Trophoblast cell (in vitro differentiated cells and primary cell): ENCODE results near the gene MTA2. TPM values are rescaled to one million over a fixed set of nuclear protein-coding genes. Genes with fewer than 3 reads are reported as not detected.
"Not testable (repeated sequence)": the region's sequence is repeated elsewhere in the genome, so short reads cannot be mapped to it uniquely, and the experiment has no call there.

Experiments used
- DNase-seq, 2 donors: peaks; one replicate each; pipeline ENCODE4 v3.0.0-alpha.2; 2016
- H2AFZ ChIP-seq: 2 replicates; pipeline ENCODE4 v1.6.1; 2013; ENCODE audit warnings: low read length, moderate library complexity, mild to moderate bottlenecking; ENCODE audit not compliant: insufficient read depth, poor library complexity
- H2AK5ac ChIP-seq: 2 replicates; pipeline ENCODE4 v1.6.1; 2013; ENCODE audit warnings: mild to moderate bottlenecking, low read length
- H2BK120ac ChIP-seq: 2 replicates; pipeline ENCODE4 v1.6.1; 2013; ENCODE audit warnings: low read length, mild to moderate bottlenecking, moderate library complexity; ENCODE audit not compliant: insufficient read depth, poor library complexity
- H2BK12ac ChIP-seq: 2 replicates; pipeline ENCODE4 v1.6.1; 2013; ENCODE audit warnings: mild to moderate bottlenecking, low read length, moderate library complexity
- H2BK5ac ChIP-seq: 2 replicates; pipeline ENCODE4 v1.6.1; 2013; ENCODE audit warnings: low read length, low read depth, moderate library complexity, mild to moderate bottlenecking; ENCODE audit not compliant: poor library complexity
- H3K14ac ChIP-seq: 2 replicates; pipeline ENCODE4 v1.6.1; 2013; ENCODE audit warnings: mild to moderate bottlenecking, low read length
- H3K18ac ChIP-seq: 2 replicates; pipeline ENCODE4 v1.6.1; 2013; ENCODE audit warnings: mild to moderate bottlenecking, low read length
- H3K23ac ChIP-seq: 2 replicates; pipeline ENCODE4 v1.6.1; 2013; ENCODE audit warnings: low read length
- H3K27ac ChIP-seq: 2 replicates; pipeline ENCODE4 v1.5.1; 2013; ENCODE audit warnings: low read depth, mild to moderate bottlenecking, inconsistent platforms, low read length, moderate library complexity
- H3K27me3 ChIP-seq: 2 replicates; pipeline ENCODE4 v1.6.1; 2013; ENCODE audit warnings: inconsistent platforms, mild to moderate bottlenecking, low read length, moderate library complexity; ENCODE audit not compliant: insufficient read depth
- H3K36me3 ChIP-seq, 2 experiments: 1 replicate in 1 of 2; 2 replicates in 1 of 2; pipeline ENCODE4 v1.6.1; 2013; ENCODE audit warnings: low read length in 2 of 2, mild to moderate bottlenecking in 2 of 2, moderate library complexity in 1 of 2; ENCODE audit not compliant: insufficient read depth in 2 of 2, control insufficient read depth in 1 of 2
- H3K4ac ChIP-seq: 2 replicates; pipeline ENCODE4 v1.6.1; 2013; ENCODE audit warnings: low read depth, mild to moderate bottlenecking, low read length, moderate library complexity
- H3K4me1 ChIP-seq, 2 experiments: 1 replicate in 1 of 2; 2 replicates in 1 of 2; pipeline ENCODE4 v1.6.1; 2013; ENCODE audit warnings: low read length in 2 of 2, mild to moderate bottlenecking in 2 of 2, moderate library complexity in 1 of 2; ENCODE audit not compliant: insufficient read depth in 2 of 2, control insufficient read depth in 1 of 2
- H3K4me2 ChIP-seq: 2 replicates; pipeline ENCODE4 v1.6.1; 2013; ENCODE audit warnings: inconsistent platforms, mild to moderate bottlenecking, low read length, moderate library complexity
- H3K4me3 ChIP-seq: 2 replicates; pipeline ENCODE4 v1.5.1; 2013; ENCODE audit warnings: mild to moderate bottlenecking, low read depth, low read length, inconsistent platforms
- H3K79me1 ChIP-seq: one replicate; pipeline ENCODE4 v1.6.1; 2013; ENCODE audit warnings: low read length
- H3K79me2 ChIP-seq: 2 replicates; pipeline ENCODE4 v1.6.1; 2013; ENCODE audit warnings: low read length, mild to moderate bottlenecking; ENCODE audit not compliant: control insufficient read depth, insufficient read depth, poor library complexity
- H3K9ac ChIP-seq: 2 replicates; pipeline ENCODE4 v1.6.1; 2013; ENCODE audit warnings: mild to moderate bottlenecking, low read length
- H3K9me3 ChIP-seq: 2 replicates; pipeline ENCODE4 v1.6.1; 2013; ENCODE audit warnings: low read depth, mild to moderate bottlenecking, control low read depth, inconsistent platforms, low read length; ENCODE audit not compliant: insufficient read depth
- H4K12ac ChIP-seq: 2 replicates; pipeline ENCODE4 v1.6.1; 2013; ENCODE audit warnings: low read depth, mild to moderate bottlenecking, low read length, moderate library complexity
- H4K8ac ChIP-seq: 2 replicates; pipeline ENCODE4 v1.6.1; 2013; ENCODE audit warnings: low read depth, mild to moderate bottlenecking, low read length, moderate library complexity
- H4K91ac ChIP-seq: one replicate; pipeline ENCODE4 v1.6.1; 2013; ENCODE audit warnings: low read depth, mild to moderate bottlenecking, low read length, moderate library complexity
- WGBS: extraction: QIAGEN DNeasy Blood & Tissue Kit; methylation state at CpG from one replicate; pipeline ENCODE4 v1.1.7; 2013; ENCODE audit warnings: missing lambda C conversion rate; ENCODE audit not compliant: insufficient read length, insufficient coverage; ENCODE audit errors: extremely low coverage; 5-methylcytosine and 5-hydroxymethylcytosine counted together
- polyA plus RNA-seq: library from polyadenylated mRNA; stranded (reverse); fragments of 200-250 nt; gene quantifications from 2 replicates; pipeline ENCODE4 v1.2.3, GENCODE V29; 2013

The MTA2 gene
- 70.5 and 71.0 TPM in 2 replicates for polyA plus RNA-seq

- peak within 1 kb of the TSS; percentile 89 for H3K4me2 ChIP-seq
- H3K9me3 ChIP-seq, result no peaks in the 10 kb centered on the region
- H3K27me3 ChIP-seq, result no peaks in the 10 kb centered on the region
- H3K9ac ChIP-seq, result peak within 1 kb of the TSS; percentile 98
- H2BK12ac ChIP-seq, result no peak within 1 kb of the TSS
- peak within 1 kb of the TSS; percentile 51 for H2AFZ ChIP-seq
- peaks cover 11% of the 10 kb centered on the region for H3K79me2 ChIP-seq
- WGBS, result no CpG with 5 or more reads among the region's 83 CpGs
- peak within 1 kb of the TSS; percentile 97 for H3K4me3 ChIP-seq
- H3K4me1 ChIP-seq, result peaks cover 10 to 13% of the 10 kb centered on the region in 2 experiments
- peak within 1 kb of the TSS; percentile 97 for H3K4ac ChIP-seq
- peaks cover 36 to 38% of the 10 kb centered on the region in 2 experiments for H3K36me3 ChIP-seq
- peak; percentile 99 for DNase-seq
- peak within 1 kb of the TSS; percentile 93 for H4K12ac ChIP-seq
- H4K8ac ChIP-seq, result peak within 1 kb of the TSS; percentile 93
- peak within 1 kb of the TSS; percentile 97 for H3K14ac ChIP-seq
- peak within 1 kb of the TSS; percentile 88 for H2BK120ac ChIP-seq
- H2AK5ac ChIP-seq, result peak within 1 kb of the TSS; percentile 61
- peaks cover 21% of the 10 kb centered on the region for H3K79me1 ChIP-seq
- peak within 1 kb of the TSS; percentile 96 for H3K18ac ChIP-seq
- H2BK5ac ChIP-seq, result peak within 1 kb of the TSS; percentile 86
- H3K23ac ChIP-seq, result no peak within 1 kb of the TSS
- peak within 1 kb of the TSS; percentile 96 for H3K27ac ChIP-seq
- peak within 1 kb of the TSS; percentile 98 for H4K91ac ChIP-seq
These were observed at the start of gene MTA2 for GRCh38 chr11:62601372-62602140. Gene MTA2, minus strand, starts transcription at chr11:62601865. Its CDS starts 415 bp downstream, at chr11:62601450.

- H3K4ac ChIP-seq, H3K4me2 ChIP-seq, H2BK120ac ChIP-seq, H4K91ac ChIP-seq, H3K27me3 ChIP-seq, H3K14ac ChIP-seq, H3K23ac ChIP-seq, H4K8ac ChIP-seq, H3K9ac ChIP-seq, H2BK12ac ChIP-seq, H2BK5ac ChIP-seq, H3K27ac ChIP-seq, H3K18ac ChIP-seq, DNase-seq, H3K4me3 ChIP-seq, H2AFZ ChIP-seq, H4K12ac ChIP-seq, H3K9me3 ChIP-seq, H2AK5ac ChIP-seq: not testable (repeated sequence)
- H3K79me1 ChIP-seq, result peaks cover 15% of the 10 kb centered on the region
- H3K4me1 ChIP-seq, result peaks cover 10 to 14% of the 10 kb centered on the region in 2 experiments
- H3K79me2 ChIP-seq, result peaks cover 17% of the 10 kb centered on the region
- H3K36me3 ChIP-seq, result peaks cover 22 to 25% of the 10 kb centered on the region in 2 experiments
- no CpG with 5 or more reads among the region's 12 CpGs for WGBS
These were observed 48.6 kb upstream of the MTA2 start for GRCh38 chr11:62650283-62650682.

- Histone ChIP-seq H3K4me1 (peaks cover 10 to 17% of the 10 kb centered on the region in 2 experiments), H3K36me3 (peaks cover 23 to 26% of the 10 kb centered on the region in 2 experiments), H3K4me2 (no peak overlapping the region), H2BK120ac (no peak overlapping the region), H3K27ac (no peak overlapping the region), H3K4me3 (no peak overlapping the region), H4K91ac (no peak overlapping the region), H4K12ac (no peak overlapping the region), H3K9ac (no peak overlapping the region), H3K23ac (no peak overlapping the region), H2AK5ac (no peak overlapping the region), H3K4ac (no peak overlapping the region), H2AFZ (no peak overlapping the region), H3K79me1 (peaks cover 15% of the 10 kb centered on the region), H2BK5ac (no peak overlapping the region), H3K79me2 (peaks cover 17% of the 10 kb centered on the region), H3K9me3 (no peaks in the 10 kb centered on the region), H3K14ac (no peak overlapping the region), H3K18ac (no peak overlapping the region), H4K8ac (no peak overlapping the region), H2BK12ac (no peak overlapping the region), H3K27me3 (no peaks in the 10 kb centered on the region)
- no CpG with 5 or more reads among the region's 11 CpGs for WGBS
- DNase-seq, result no peak
These were observed 47.8 kb upstream of the MTA2 start for GRCh38 chr11:62649486-62649885.

GRCh38 chr11:62648967-62649364, 47.3 kb upstream of the MTA2 start:
- no peak overlapping the region for H4K8ac ChIP-seq
- peaks cover 15% of the 10 kb centered on the region for H3K79me1 ChIP-seq
- H3K27me3 ChIP-seq, result no peaks in the 10 kb centered on the region
- H3K4me1 ChIP-seq, result peaks cover 10 to 17% of the 10 kb centered on the region in 2 experiments
- H3K27ac ChIP-seq, result no peak overlapping the region
- no peak overlapping the region for H3K4me3 ChIP-seq
- no peak overlapping the region for H2AK5ac ChIP-seq
- no peak overlapping the region for H4K91ac ChIP-seq
- no peak overlapping the region for H3K14ac ChIP-seq
- H3K4ac ChIP-seq, result no peak overlapping the region
- H3K23ac ChIP-seq, result no peak overlapping the region
- no peak overlapping the region for H2AFZ ChIP-seq
- no peak overlapping the region for H3K18ac ChIP-seq
- H4K12ac ChIP-seq, result no peak overlapping the region
- no peak overlapping the region for H3K9ac ChIP-seq
- peaks cover 27 to 31% of the 10 kb centered on the region in 2 experiments for H3K36me3 ChIP-seq
- H3K4me2 ChIP-seq, result no peak overlapping the region
- H3K79me2 ChIP-seq, result peaks cover 17% of the 10 kb centered on the region
- no peak overlapping the region for H2BK120ac ChIP-seq
- no peak overlapping the region for H2BK5ac ChIP-seq
- WGBS, result no CpG with 5 or more reads among the region's 11 CpGs
- H2BK12ac ChIP-seq, result no peak overlapping the region
- DNase-seq, result no peak
- no peaks in the 10 kb centered on the region for H3K9me3 ChIP-seq
